ENCODE data around the gene PKN2.
"Not testable (repeated sequence)": the region's sequence is repeated elsewhere in the genome, so short reads cannot be mapped to it uniquely, and the experiment has no call there.

GRCh38 chr1:88716571-88716970 is 32.5 kb downstream of the PKN2 start:
- TF ChIP-seq CTCF (tag by site-specific recombination; IDR thresholded peaks at IDR 0.05); ZNF768 (tag by site-specific recombination; IDR thresholded peaks at IDR 0.05); ZNF792 (tag by site-specific recombination; IDR thresholded peaks at IDR 0.05); ZSCAN16 (tag by site-specific recombination; IDR thresholded peaks at IDR 0.05); ZNF16 (tag by site-specific recombination; IDR thresholded peaks at IDR 0.05; ENCODE audit: low read depth); ZNF121 (tag by site-specific recombination; IDR thresholded peaks at IDR 0.05); YY1 (tag by site-specific recombination; IDR thresholded peaks at IDR 0.05); PRDM10 (tag by site-specific recombination; IDR thresholded peaks at IDR 0.05); ZNF510 (tag by site-specific recombination; IDR thresholded peaks at IDR 0.05; ENCODE audit: insufficient replicate concordance); PATZ1 (tag by site-specific recombination; IDR thresholded peaks at IDR 0.05): not testable (repeated sequence)

All from HEK293 (cell line).